ENCODE results near the gene ANKRD49. TPM values are rescaled to one million over a fixed set of nuclear protein-coding genes. Genes with fewer than 3 reads are reported as not detected.

ANKRD49 gene
- total RNA-seq, 1 donor, result 96.1 TPM

- Histone ChIP-seq H3K4me1 (ENCODE audit: insufficient read depth, low read length) (peaks cover 65% of the 10 kb centered on the region), H3K27me3 (ENCODE audit: insufficient read depth, low read length) (no peaks in the 10 kb centered on the region), H3K4me3 (ENCODE audit: low read length) (peak overlapping the region; percentile 64), H3K9me3 (ENCODE audit: low read depth, low read length) (no peaks in the 10 kb centered on the region)
These were observed 51.7 kb downstream of the ANKRD49 start for GRCh38 chr11:94545264-94546161.

- Histone ChIP-seq H3K9me3 (ENCODE audit: low read depth, low read length) (no peaks in the 10 kb centered on the region), H3K4me1 (ENCODE audit: insufficient read depth, low read length) (peaks cover 71% of the 10 kb centered on the region), H3K4me3 (ENCODE audit: low read length) (peak overlapping the region; percentile 64), H3K27me3 (ENCODE audit: insufficient read depth, low read length) (no peaks in the 10 kb centered on the region)
These were observed 52.3 kb downstream of the ANKRD49 start for GRCh38 chr11:94546162-94546470.

GRCh38 chr11:94546886-94547285, 53.1 kb downstream of the ANKRD49 start:
- H3K4me3 ChIP-seq (ENCODE audit: low read length), result no peak overlapping the region
- H3K9me3 ChIP-seq (ENCODE audit: low read depth, low read length), result no peaks in the 10 kb centered on the region
- no peaks in the 10 kb centered on the region for H3K27me3 ChIP-seq (ENCODE audit: insufficient read depth, low read length)
- H3K4me1 ChIP-seq (ENCODE audit: insufficient read depth, low read length), result peaks cover 77% of the 10 kb centered on the region

- Histone ChIP-seq H3K27me3 (ENCODE audit: insufficient read depth, low read length) (no peaks in the 10 kb centered on the region), H3K9me3 (ENCODE audit: low read depth, low read length) (no peaks in the 10 kb centered on the region), H3K4me1 (ENCODE audit: insufficient read depth, low read length) (peaks cover 64% of the 10 kb centered on the region), H3K4me3 (ENCODE audit: low read length) (no peak overlapping the region)
These were observed 55.4 kb downstream of the ANKRD49 start for GRCh38 chr11:94549146-94549545.

Other genes with a start within 250 kb of the ANKRD49 start
- not detected for gene IZUMO1R, start 189.4 kb upstream of the ANKRD49 start, total RNA-seq
- 0.10 TPM for gene GPR83, start 92.6 kb upstream of the ANKRD49 start, total RNA-seq
- gene MRE11, start 140 bp upstream of the ANKRD49 start, total RNA-seq, result 13.4 TPM
- gene C11orf97, start 18.5 kb downstream of the ANKRD49 start, total RNA-seq, result not detected
- gene FUT4, start 49.9 kb downstream of the ANKRD49 start, total RNA-seq, result 16.2 TPM
- gene PIWIL4, start 73.4 kb downstream of the ANKRD49 start, total RNA-seq, result 5.2 TPM

All from mononuclear cell (primary cell).